HCT116 (cell line): ENCODE results near the gene CHI3L2. TPM values are rescaled to one million over a fixed set of nuclear protein-coding genes. Genes with fewer than 3 reads are reported as not detected.

Source experiments
- ATAC-seq: fragments of 200-7000 bp; cut with Tn5 transposase; 2 replicates; pipeline ENCODE4 v1.9.1; 2020; ENCODE audit warnings: mild to moderate bottlenecking, moderate library complexity
- BruUV-seq: library from RNA; stranded (reverse); fragments of 400-500 nt; replicated peaks from 2 replicates; lab custom pipeline; 2021; lab: Mats Ljungman, UMichigan
- CTCF ChIA-PET: fragments of 300-600 bp; sonication (Branson Sonifier 250); formaldehyde crosslinking; loops from one replicate; lab custom pipeline; 2021; ENCODE audit warnings: antibody characterized with exemption; lab: Charles Lee
- POLR2A ChIA-PET: fragments of 300-600, 350-600 bp; sonication (Branson Sonifier 250); formaldehyde crosslinking; loops from one replicate; lab custom pipeline; 2021; ENCODE audit warnings: antibody characterized with exemption; lab: Charles Lee
- RAD21 ChIA-PET, 2 experiments: fragments of 300-600 bp; sonication (Branson Sonifier 250); formaldehyde crosslinking; loops; one replicate each; lab custom pipeline; 2023; ENCODE audit warnings: low total read pairs in 2 of 2; ENCODE audit not compliant: uncharacterized antibody in 2 of 2, unreplicated experiment in 2 of 2, low non-redundant PET in 1 of 2; lab: Charles Lee
- DNase-seq: peaks from one replicate; pipeline ENCODE4 v3.0.0-alpha.2; 2010; ENCODE audit warnings: low read depth, low spot score
- H2AFZ ChIP-seq: fragments of 200-600 bp; shearing (Covaris generic), sonication (generic); 2 replicates; pipeline ENCODE4 v1.6.1; 2017; ENCODE audit warnings: low read depth, mixed run types, mixed read lengths, antibody characterized with exemption, low read length; ENCODE audit not compliant: poor library complexity, severe bottlenecking
- H3K27ac ChIP-seq: 2 replicates; pipeline ENCODE4 v1.5.1; 2012; ENCODE audit warnings: low read depth, low read length
- H3K27me3 ChIP-seq: fragments of 200-600 bp; sonication (generic); 2 replicates; pipeline ENCODE4 v1.6.1; 2016; ENCODE audit warnings: mixed run types, low read length, mixed read lengths; ENCODE audit not compliant: insufficient read depth
- H3K36me3 ChIP-seq, 2 experiments: fragments of 200-500 bp in 1 of 2; fragments of 200-600 bp in 1 of 2; sonication (Bioruptor generic) in 1 of 2; sonication (generic) in 1 of 2; 2 replicates each; pipeline versions ENCODE4 v1.5.1 to v1.6.1; 2014 to 2016; ENCODE audit warnings: low read length in 2 of 2, inconsistent platforms in 1 of 2, mixed read lengths in 1 of 2, mixed run types in 1 of 2; ENCODE audit not compliant: insufficient read depth in 2 of 2, control insufficient read depth in 1 of 2
- H3K4me1 ChIP-seq, 2 experiments: fragments of 200-600 bp in 1 of 2; sonication (generic) in 1 of 2; 2 replicates each; pipeline versions ENCODE4 v1.5.1 to v1.6.1; 2012 to 2017; ENCODE audit warnings: low read length in 2 of 2, inconsistent platforms in 1 of 2, mild to moderate bottlenecking in 1 of 2, mixed read lengths in 1 of 2, mixed run types in 1 of 2, moderate library complexity in 1 of 2; ENCODE audit not compliant: insufficient read depth in 2 of 2, control insufficient read depth in 1 of 2
- H3K4me2 ChIP-seq: fragments of 200-600 bp; sonication (generic); 2 replicates; pipeline ENCODE4 v1.6.1; 2017; ENCODE audit warnings: mixed run types, low read length, mixed read lengths
- H3K4me3 ChIP-seq, 2 experiments: fragments of 200-600 bp in 1 of 2; sonication (generic) in 1 of 2; replicated peaks in 1 of 2; 2 replicates each; pipeline ENCODE4 v1.5.1; 2011 to 2016; ENCODE audit warnings: low read length in 2 of 2, control low read depth in 1 of 2, low read depth in 1 of 2, mild to moderate bottlenecking in 1 of 2, mixed read lengths in 1 of 2, mixed run types in 1 of 2
- H3K79me2 ChIP-seq: fragments of 200-600 bp; sonication (generic); 2 replicates; pipeline ENCODE4 v1.6.1; 2017; ENCODE audit warnings: mild to moderate bottlenecking, mixed run types, low read length, moderate library complexity, mixed read lengths; ENCODE audit not compliant: insufficient read depth
- H3K9ac ChIP-seq: fragments of 200-600 bp; sonication (generic); 2 replicates; pipeline ENCODE4 v1.6.1; 2016; ENCODE audit warnings: low read length, mixed read lengths
- H3K9me2 ChIP-seq: fragments of 200-600 bp; sonication (generic), shearing (Covaris generic); 2 replicates; pipeline ENCODE4 v1.6.1; 2017; ENCODE audit warnings: mixed run types, mild to moderate bottlenecking, moderate library complexity; ENCODE audit not compliant: insufficient read depth
- H3K9me3 ChIP-seq, 2 experiments: fragments of 200-500 bp in 1 of 2; fragments of 200-600 bp in 1 of 2; sonication (Bioruptor generic) in 1 of 2; sonication (generic) in 1 of 2; 2 replicates each; pipeline ENCODE4 v1.6.1; 2014 to 2017; ENCODE audit warnings: low read length in 2 of 2, mixed read lengths in 2 of 2, inconsistent platforms in 1 of 2, low read depth in 1 of 2, mild to moderate bottlenecking in 1 of 2, mixed run types in 1 of 2, moderate library complexity in 1 of 2; ENCODE audit not compliant: control insufficient read depth in 1 of 2, insufficient read depth in 1 of 2
- H4K20me1 ChIP-seq: fragments of 200-600 bp; sonication (generic), shearing (Covaris generic); 2 replicates; pipeline ENCODE4 v1.6.1; 2017; ENCODE audit warnings: mixed run types, mild to moderate bottlenecking, moderate library complexity; ENCODE audit not compliant: insufficient read depth
- CBX3 ChIP-seq: IDR thresholded peaks from 2 replicates; pipeline ENCODE4 v1.6.1; 2012; ENCODE audit warnings: low read depth
- ELF1 ChIP-seq: IDR thresholded peaks from 2 replicates; pipeline ENCODE4 v1.6.1; 2012; ENCODE audit warnings: low read depth, borderline replicate concordance
- EZH2 ChIP-seq: fragments of 200-600 bp; sonication (generic); IDR thresholded peaks from 2 replicates; pipeline ENCODE4 v1.6.1; 2017; ENCODE audit warnings: antibody characterized with exemption, mixed run types
- EZH2phosphoT487 ChIP-seq: fragments of 200-600 bp; IDR thresholded peaks from 2 replicates; pipeline ENCODE4 v1.6.1; 2018; ENCODE audit warnings: antibody characterized with exemption, borderline replicate concordance
- POLR2A ChIP-seq: IDR thresholded peaks from 2 replicates; pipeline ENCODE4 v1.7.0; 2011; ENCODE audit warnings: borderline replicate concordance; ENCODE audit not compliant: insufficient read depth, insufficient read length; ENCODE audit errors: extremely low read depth
- POLR2AphosphoS5 ChIP-seq: IDR thresholded peaks from 2 replicates; pipeline ENCODE4 v1.6.1; 2011; ENCODE audit warnings: mild to moderate bottlenecking, low read depth, low read length, moderate library complexity
- SP1 ChIP-seq: IDR thresholded peaks from 2 replicates; pipeline ENCODE4 v1.6.1; 2012; ENCODE audit warnings: low read depth
- YY1 ChIP-seq: IDR thresholded peaks from 2 replicates; pipeline ENCODE4 v1.6.1; 2011; ENCODE audit warnings: low read length, low read depth, moderate library complexity, mild to moderate bottlenecking; ENCODE audit not compliant: insufficient replicate concordance; ENCODE audit errors: extremely low read depth
- ZFX ChIP-seq: fragments of 450-650 bp; IDR thresholded peaks from 2 replicates; pipeline ENCODE4 v1.6.1; 2017
- intact Hi-C: fragments of 100-400 bp; cut with micrococcal nuclease; formaldehyde crosslinking; loops from 2 replicates; pipeline ENCODE4 v1.10.0; 2022
- total RNA-seq: library from RNA; stranded (reverse); gene quantifications from one replicate; pipeline ENCODE4 v1.2.1, GENCODE V29; 2021; ENCODE audit not compliant: unreplicated experiment
- TF ChIP-seq, protein P1 (sequence below): IDR thresholded peaks from 2 replicates; pipeline ENCODE4 v1.6.1; 2012

The CHI3L2 gene
- total RNA-seq, 1 experiment from 2014 or later, result not detected

DNA sequence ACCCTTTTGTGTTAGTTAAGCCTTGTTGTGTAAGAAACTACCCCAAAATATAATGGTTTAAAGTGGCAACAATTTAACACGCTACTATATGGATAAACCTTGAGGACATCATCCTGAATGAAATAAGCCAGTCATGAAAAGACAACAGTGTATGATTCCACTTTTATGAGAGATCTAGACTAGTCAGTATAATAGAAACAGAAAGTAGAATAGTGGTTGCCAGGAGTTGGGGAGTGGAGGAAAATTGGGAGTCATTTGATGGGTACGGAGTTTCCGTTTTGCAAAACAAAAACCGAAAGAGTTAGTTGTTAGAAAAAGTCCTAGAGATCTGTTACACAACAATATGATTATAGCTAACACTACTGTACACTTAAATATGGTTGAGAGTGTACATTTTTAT, 47.1 kb downstream of the CHI3L2 start:
- Histone ChIP-seq H3K9me2 (no peaks in the 10 kb centered on the region), H3K36me3 (no peaks in the 10 kb centered on the region), H3K27ac (no peak overlapping the region), H3K9me3 (no peaks in the 10 kb centered on the region), H3K9ac (no peak overlapping the region), H3K4me3 (no peak overlapping the region), H4K20me1 (no peaks in the 10 kb centered on the region), H3K4me2 (no peak overlapping the region), H2AFZ (no peak overlapping the region), H3K79me2 (no peaks in the 10 kb centered on the region), H3K27me3 (peaks cover under 1% of the 10 kb centered on the region; the same call in 1 of the 2 replicates), H3K4me1 (no peaks in the 10 kb centered on the region)
- intact Hi-C loops, result no loop called here
- ATAC-seq (no peak), DNase-seq (no peak)
- BruUV-seq, result no TSS peak
- ChIA-PET RAD21 (no interaction called here), POLR2A (interaction anchor here (0.6 kb wide), 1 partner anchor 72 kb away, joined by 3 read pairs; no protein-coding TSS in a partner anchor), CTCF (no interaction called here)
- TF ChIP-seq SP1 (no peak), ZFX (no peak), EZH2 (no peak), CBX3 (no peak), EZH2phosphoT487 (no peak), POLR2AphosphoS5 (no peak)

DNA sequence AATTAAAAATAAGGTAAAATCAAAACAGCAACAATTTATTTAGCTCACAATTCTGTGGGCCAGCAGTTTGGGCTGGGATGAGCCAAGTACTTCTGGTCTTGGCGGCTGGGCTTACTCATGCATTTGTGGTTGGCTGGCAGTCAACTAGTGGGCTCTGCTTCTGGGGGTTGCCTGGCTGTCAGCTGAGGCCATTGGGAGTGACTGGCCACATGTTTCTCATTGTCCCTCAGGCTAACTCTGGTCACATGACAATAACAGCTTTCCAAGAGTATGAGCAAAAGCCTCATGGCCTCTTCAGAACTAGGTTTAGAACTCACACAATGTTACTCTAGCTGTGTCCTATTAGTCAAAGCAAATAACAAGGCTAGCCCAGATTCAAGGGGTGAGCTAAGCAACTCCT, 47.6 kb downstream of the CHI3L2 start:
- intact Hi-C loops, result no loop called here
- Histone ChIP-seq H3K9ac (no peak overlapping the region), H3K4me1 (no peaks in the 10 kb centered on the region), H3K36me3 (no peaks in the 10 kb centered on the region), H3K4me3 (no peak overlapping the region), H3K27me3 (peaks cover 5% of the 10 kb centered on the region; the same call in 1 of the 2 replicates), H3K79me2 (no peaks in the 10 kb centered on the region), H3K9me3 (no peaks in the 10 kb centered on the region), H3K27ac (no peak overlapping the region), H3K4me2 (no peak overlapping the region), H2AFZ (no peak overlapping the region), H3K9me2 (no peaks in the 10 kb centered on the region), H4K20me1 (no peaks in the 10 kb centered on the region)
- RAD21 ChIA-PET, result no interaction called here
- BruUV-seq, result no TSS peak
- POLR2A ChIA-PET, result interaction anchor here (0.6 kb wide), 1 partner anchor 73 kb away, joined by 3 read pairs; no protein-coding TSS in a partner anchor
- CTCF ChIA-PET, result no interaction called here
- DNase-seq, result no peak
- TF ChIP-seq YY1, result no peak
- no peak for TF ChIP-seq CBX3
- no peak for TF ChIP-seq ELF1
- TF ChIP-seq, protein P1, sequence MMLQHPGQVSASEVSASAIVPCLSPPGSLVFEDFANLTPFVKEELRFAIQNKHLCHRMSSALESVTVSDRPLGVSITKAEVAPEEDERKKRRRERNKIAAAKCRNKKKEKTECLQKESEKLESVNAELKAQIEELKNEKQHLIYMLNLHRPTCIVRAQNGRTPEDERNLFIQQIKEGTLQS, result no peak
- TF ChIP-seq POLR2A, result no peak
- ATAC-seq, result no peak
